Upper lobe of right lung (tissue), 1 donor: ENCODE measurements around the gene RBMX. TPM values are rescaled to one million over a fixed set of nuclear protein-coding genes. Genes with fewer than 3 reads are reported as not detected.

Experiments
- ATAC-seq: fragments of 200-7000 bp; cut with Tn5 transposase; one replicate; pipeline ENCODE4 v1.9.1; 2020; ENCODE audit warnings: mild to moderate bottlenecking, moderate library complexity
- DNase-seq: peaks from one replicate; pipeline ENCODE4 v3.0.0-alpha.2; 2020
- H3K27ac ChIP-seq: fragments of 200-600 bp; one replicate; pipeline ENCODE4 v1.8.0; 2022
- H3K27me3 ChIP-seq: fragments of 200-600 bp; one replicate; pipeline ENCODE4 v1.8.0; 2022; ENCODE audit warnings: mild to moderate bottlenecking
- H3K36me3 ChIP-seq: fragments of 200-600 bp; one replicate; pipeline ENCODE4 v1.8.0; 2022
- H3K4me1 ChIP-seq: fragments of 200-600 bp; one replicate; pipeline ENCODE4 v1.8.0; 2022
- H3K4me3 ChIP-seq: fragments of 200-600 bp; one replicate; pipeline ENCODE4 v1.8.0; 2022; ENCODE audit warnings: mild to moderate bottlenecking
- H3K9me3 ChIP-seq: fragments of 200-600 bp; one replicate; pipeline ENCODE4 v1.8.0; 2022
- intact Hi-C: fragments of 100-400 bp; cut with DNase I; formaldehyde crosslinking; loops from one replicate; pipeline ENCODE4 v1.11.0; 2022
- total RNA-seq: library from RNA; stranded (reverse); fragmentation: NEBNext Ultra II Directional; extraction: Animal tissue kit (Norgen Biotek cat#: 25700); gene quantifications from one replicate; pipeline ENCODE4 v1.2.1, GENCODE V29; 2021
- TF ChIP-seq, protein P1 (sequence below): fragments of 200-600 bp; IDR thresholded peaks from one replicate; pipeline ENCODE4 v1.8.0; 2022; ENCODE audit warnings: antibody characterized with exemption
- donor health status: DM: no; HTN: yes; CAD: no; lungs with severe emphysema.

RBMX gene
- total RNA-seq, 1 donor from 2014 or later, result 114 TPM

GRCh38 chrX:136847874-136848273 lies 32.7 kb downstream of the RBMX start:
- intact Hi-C loops, result no loop called here
- Histone ChIP-seq H3K4me1 (peaks cover 8% of the 10 kb centered on the region), H3K4me3 (no peak overlapping the region), H3K36me3 (peaks cover 11% of the 10 kb centered on the region), H3K27ac (no peak overlapping the region), H3K9me3 (no peaks in the 10 kb centered on the region), H3K27me3 (no peaks in the 10 kb centered on the region)
- DNase-seq, result no peak
- TF ChIP-seq, protein P1, sequence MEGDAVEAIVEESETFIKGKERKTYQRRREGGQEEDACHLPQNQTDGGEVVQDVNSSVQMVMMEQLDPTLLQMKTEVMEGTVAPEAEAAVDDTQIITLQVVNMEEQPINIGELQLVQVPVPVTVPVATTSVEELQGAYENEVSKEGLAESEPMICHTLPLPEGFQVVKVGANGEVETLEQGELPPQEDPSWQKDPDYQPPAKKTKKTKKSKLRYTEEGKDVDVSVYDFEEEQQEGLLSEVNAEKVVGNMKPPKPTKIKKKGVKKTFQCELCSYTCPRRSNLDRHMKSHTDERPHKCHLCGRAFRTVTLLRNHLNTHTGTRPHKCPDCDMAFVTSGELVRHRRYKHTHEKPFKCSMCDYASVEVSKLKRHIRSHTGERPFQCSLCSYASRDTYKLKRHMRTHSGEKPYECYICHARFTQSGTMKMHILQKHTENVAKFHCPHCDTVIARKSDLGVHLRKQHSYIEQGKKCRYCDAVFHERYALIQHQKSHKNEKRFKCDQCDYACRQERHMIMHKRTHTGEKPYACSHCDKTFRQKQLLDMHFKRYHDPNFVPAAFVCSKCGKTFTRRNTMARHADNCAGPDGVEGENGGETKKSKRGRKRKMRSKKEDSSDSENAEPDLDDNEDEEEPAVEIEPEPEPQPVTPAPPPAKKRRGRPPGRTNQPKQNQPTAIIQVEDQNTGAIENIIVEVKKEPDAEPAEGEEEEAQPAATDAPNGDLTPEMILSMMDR, result no peak
- no peak for ATAC-seq

- TF ChIP-seq, protein P1, result no peak
- intact Hi-C loops, result no loop called here
- H3K4me3 ChIP-seq, result no peak overlapping the region
- H3K27me3 ChIP-seq, result no peaks in the 10 kb centered on the region
- H3K9me3 ChIP-seq, result no peaks in the 10 kb centered on the region
- no peaks in the 10 kb centered on the region for H3K4me1 ChIP-seq
- DNase-seq, result no peak
- H3K27ac ChIP-seq, result no peak overlapping the region
- no peak for ATAC-seq
- H3K36me3 ChIP-seq, result no peaks in the 10 kb centered on the region
Observed at GRCh38 chrX:136839196-136839595, 41.3 kb downstream of the RBMX start.

DNA sequence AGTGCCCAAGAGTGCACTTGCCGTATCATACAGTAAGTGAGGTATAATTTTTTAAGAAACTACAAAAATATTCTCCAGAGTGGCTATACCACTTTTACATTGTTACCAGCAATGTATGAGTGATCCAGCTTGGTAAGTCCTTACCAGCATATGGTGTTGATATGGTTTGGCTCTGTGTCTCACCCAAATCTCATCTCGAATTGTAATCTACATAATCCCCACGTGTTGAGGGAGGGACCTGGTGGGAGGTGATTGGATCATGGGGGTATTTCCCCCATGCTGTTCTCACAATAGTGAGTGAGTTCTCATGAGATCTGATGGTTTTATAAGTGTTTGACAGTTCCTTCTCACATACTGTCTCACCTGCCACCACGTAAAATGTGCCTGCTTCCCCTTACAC lies 44.8 kb downstream of the RBMX start:
- H3K4me3 ChIP-seq, result no peak overlapping the region
- no peaks in the 10 kb centered on the region for H3K27me3 ChIP-seq
- intact Hi-C loops, result no loop called here
- no peaks in the 10 kb centered on the region for H3K4me1 ChIP-seq
- no peaks in the 10 kb centered on the region for H3K36me3 ChIP-seq
- TF ChIP-seq, protein P1, result no peak
- H3K27ac ChIP-seq, result no peak overlapping the region
- ATAC-seq (no peak), DNase-seq (no peak)
- no peaks in the 10 kb centered on the region for H3K9me3 ChIP-seq

GRCh38 chrX:136829413-136829812 lies 51.1 kb downstream of the RBMX start:
- intact Hi-C loops, result no loop called here
- Histone ChIP-seq H3K36me3 (no peaks in the 10 kb centered on the region), H3K27me3 (no peaks in the 10 kb centered on the region), H3K27ac (no peak overlapping the region), H3K4me1 (no peaks in the 10 kb centered on the region), H3K4me3 (no peak overlapping the region), H3K9me3 (no peaks in the 10 kb centered on the region)
- TF ChIP-seq, protein P1, result no peak
- ATAC-seq (no peak), DNase-seq (no peak)

GRCh38 chrX:136828830-136829229 lies 51.7 kb downstream of the RBMX start:
- H3K27me3 ChIP-seq, result no peaks in the 10 kb centered on the region
- TF ChIP-seq, protein P1, result no peak
- H3K27ac ChIP-seq, result no peak overlapping the region
- H3K4me3 ChIP-seq, result no peak overlapping the region
- DNase-seq, result no peak
- H3K9me3 ChIP-seq, result no peaks in the 10 kb centered on the region
- no peaks in the 10 kb centered on the region for H3K4me1 ChIP-seq
- intact Hi-C loops, result no loop called here
- ATAC-seq, result peak; percentile 62
- H3K36me3 ChIP-seq, result no peaks in the 10 kb centered on the region

- no peaks in the 10 kb centered on the region for H3K9me3 ChIP-seq
- intact Hi-C loops, result no loop called here
- TF ChIP-seq, protein P1, result no peak
- H3K4me3 ChIP-seq, result no peak overlapping the region
- H3K27me3 ChIP-seq, result no peaks in the 10 kb centered on the region
- ATAC-seq, result no peak
- DNase-seq, result no peak
- no peaks in the 10 kb centered on the region for H3K36me3 ChIP-seq
- H3K4me1 ChIP-seq, result no peaks in the 10 kb centered on the region
- H3K27ac ChIP-seq, result no peak overlapping the region
Observed at GRCh38 chrX:136827026-136827425, 53.5 kb downstream of the RBMX start.
